H1 (cell line): ENCODE measurements around the gene RPS19. TPM values are rescaled to one million over a fixed set of nuclear protein-coding genes. Genes with fewer than 3 reads are reported as not detected.

Source experiments
- CTCF ChIA-PET: fragments of 300-600 bp; sonication (Branson Sonifier 250); formaldehyde crosslinking; loops from one replicate; lab custom pipeline; 2021; ENCODE audit not compliant: partially characterized antibody; lab: Charles Lee
- POLR2A ChIA-PET: fragments of 300-600 bp; sonication (Branson Sonifier 250); formaldehyde crosslinking; loops from one replicate; lab custom pipeline; 2021; ENCODE audit warnings: inconsistent platforms; ENCODE audit not compliant: partially characterized antibody; lab: Charles Lee
- DNase-seq, 2 experiments: peaks; one replicate each; pipeline versions ENCODE4 v3.0.0 to v3.0.0-alpha.2; 2010 to 2022; ENCODE audit warnings: low spot score in 2 of 2, low read depth in 1 of 2, mixed read lengths in 1 of 2
- FAIRE-seq: peaks from 2 replicates; lab custom pipeline; 2011; peaks lifted over from hg19 to GRCh38; lab: Jason Lieb, UNC
- H2AFZ ChIP-seq: 2 replicates; pipeline ENCODE4 v1.8.1; 2012; ENCODE audit warnings: low read length, inconsistent platforms
- H2AK5ac ChIP-seq: 2 replicates; pipeline ENCODE4 v1.6.1; 2013; ENCODE audit warnings: low read depth, low read length
- H2BK120ac ChIP-seq: replicated peaks from 2 replicates; pipeline ENCODE3; 2013; ENCODE audit warnings: low read depth, low read length, inconsistent platforms
- H2BK12ac ChIP-seq: 2 replicates; pipeline ENCODE4 v1.6.1; 2013; ENCODE audit warnings: low read depth, low read length
- H2BK15ac ChIP-seq: 2 replicates; pipeline ENCODE4 v1.6.1; 2013; ENCODE audit warnings: low read length
- H2BK20ac ChIP-seq: 2 replicates; pipeline ENCODE4 v1.6.1; 2013; ENCODE audit warnings: low read length
- H2BK5ac ChIP-seq: 2 replicates; pipeline ENCODE4 v1.6.1; 2013; ENCODE audit warnings: low read depth, low read length
- H3K14ac ChIP-seq: 2 replicates; pipeline ENCODE4 v1.6.1; 2013; ENCODE audit warnings: inconsistent platforms; ENCODE audit not compliant: insufficient read length
- H3K18ac ChIP-seq: 2 replicates; pipeline ENCODE4 v1.6.1; 2013; ENCODE audit warnings: low read length; ENCODE audit errors: extremely low read depth
- H3K23ac ChIP-seq: 2 replicates; pipeline ENCODE4 v1.6.1; 2013; ENCODE audit warnings: inconsistent platforms; ENCODE audit not compliant: insufficient read length
- H3K23me2 ChIP-seq: 2 replicates; pipeline ENCODE4 v1.6.1; 2013; ENCODE audit warnings: low read depth, low read length
- H3K27ac ChIP-seq: 2 replicates; pipeline ENCODE4 v1.6.1; 2011; ENCODE audit warnings: low read depth, low read length, inconsistent platforms
- H3K27me3 ChIP-seq, 4 experiments: replicated peaks in 1 of 4; 1 replicate in 1 of 4; 2 replicates in 3 of 4; pipeline versions ENCODE4 v1.6.1 to v1.8.1; 2011 to 2013; ENCODE audit warnings: low read length in 3 of 4, mild to moderate bottlenecking in 3 of 4, inconsistent platforms in 2 of 4, mixed read lengths in 2 of 4, moderate library complexity in 1 of 4; ENCODE audit not compliant: control insufficient read depth in 3 of 4, insufficient read depth in 3 of 4; ENCODE audit errors: extremely low read depth in 1 of 4
- H3K36me3 ChIP-seq, 4 experiments: 2 replicates each; pipeline versions ENCODE4 v1.6.1 to v1.8.1; 2011 to 2013; ENCODE audit warnings: mild to moderate bottlenecking in 4 of 4, low read length in 3 of 4, moderate library complexity in 2 of 4, control low read depth in 1 of 4, inconsistent platforms in 1 of 4; ENCODE audit not compliant: insufficient read depth in 4 of 4, control insufficient read depth in 2 of 4
- H3K4ac ChIP-seq: replicated peaks from 2 replicates; pipeline ENCODE3; 2013; ENCODE audit warnings: low read length, low read depth, mixed read lengths, inconsistent platforms; ENCODE audit not compliant: insufficient read length
- H3K4me1 ChIP-seq, 4 experiments: replicated peaks in 1 of 4; 1 replicate in 1 of 4; 2 replicates in 3 of 4; pipeline versions ENCODE4 v1.6.1 to v1.8.1; 2011 to 2013; ENCODE audit warnings: low read length in 3 of 4, inconsistent platforms in 2 of 4, mixed read lengths in 1 of 4; ENCODE audit not compliant: insufficient read depth in 4 of 4, control insufficient read depth in 3 of 4
- H3K4me2 ChIP-seq, 2 experiments: 2 replicates each; pipeline versions ENCODE4 v1.6.1 to v1.8.1; 2011 to 2013; ENCODE audit warnings: low read depth in 2 of 2, low read length in 2 of 2, control low read depth in 1 of 2, inconsistent platforms in 1 of 2, mild to moderate bottlenecking in 1 of 2; ENCODE audit not compliant: insufficient read depth in 1 of 2
- H3K4me3 ChIP-seq, 4 experiments: fragments of 200-600, 300-600 bp in 1 of 4; sonication (generic), shearing (Covaris generic), sonication (Bioruptor Twin) in 1 of 4; 2 replicates each; pipeline versions ENCODE4 v1.5.1 to v1.8.1; 2011 to 2016; ENCODE audit warnings: low read length in 4 of 4, low read depth in 3 of 4, control low read depth in 2 of 4, inconsistent platforms in 2 of 4, mild to moderate bottlenecking in 2 of 4, mixed read lengths in 1 of 4, moderate library complexity in 1 of 4; ENCODE audit not compliant: insufficient read depth in 2 of 4; ENCODE audit errors: extremely low read depth in 1 of 4
- H3K56ac ChIP-seq: replicated peaks from 2 replicates; pipeline ENCODE3; 2013; ENCODE audit warnings: low read depth, mild to moderate bottlenecking, mixed read lengths, low read length, inconsistent platforms; ENCODE audit not compliant: insufficient read length
- H3K79me1 ChIP-seq: 2 replicates; pipeline ENCODE4 v1.6.1; 2013; ENCODE audit warnings: low read depth, low read length, control low read depth
- H3K79me2 ChIP-seq, 2 experiments: 2 replicates each; pipeline versions ENCODE4 v1.6.1 to v1.8.1; 2012 to 2013; ENCODE audit warnings: low read length in 2 of 2, mild to moderate bottlenecking in 2 of 2, inconsistent platforms in 1 of 2; ENCODE audit not compliant: insufficient read depth in 2 of 2, control insufficient read depth in 1 of 2
- H3K9ac ChIP-seq, 4 experiments: replicated peaks in 1 of 4; 1 replicate in 1 of 4; 2 replicates in 3 of 4; pipeline versions ENCODE4 v1.6.1 to v1.8.1; 2011 to 2013; ENCODE audit warnings: low read depth in 3 of 4, low read length in 3 of 4, control low read depth in 2 of 4, mild to moderate bottlenecking in 2 of 4, moderate library complexity in 2 of 4, inconsistent platforms in 1 of 4; ENCODE audit errors: extremely low read depth in 1 of 4
- H3K9me3 ChIP-seq, 2 experiments: 2 replicates each; pipeline versions ENCODE4 v1.6.1 to v1.8.1; 2012 to 2013; ENCODE audit warnings: mild to moderate bottlenecking in 2 of 2, moderate library complexity in 2 of 2, control low read depth in 1 of 2, inconsistent platforms in 1 of 2, low read depth in 1 of 2, low read length in 1 of 2, mixed read lengths in 1 of 2; ENCODE audit not compliant: insufficient read depth in 2 of 2
- H4K20me1 ChIP-seq, 2 experiments: replicated peaks in 1 of 2; 2 replicates each; pipeline versions ENCODE3 to v1.8.1; 2011 to 2013; ENCODE audit warnings: inconsistent platforms in 2 of 2, low read length in 2 of 2, mild to moderate bottlenecking in 1 of 2; ENCODE audit not compliant: insufficient read depth in 2 of 2, control insufficient read depth in 1 of 2
- H4K5ac ChIP-seq: 2 replicates; pipeline ENCODE4 v1.6.1; 2013; ENCODE audit warnings: low read length, low read depth, mixed read lengths, inconsistent platforms; ENCODE audit not compliant: insufficient read length
- H4K8ac ChIP-seq: 2 replicates; pipeline ENCODE4 v1.8.0; 2013; ENCODE audit warnings: mild to moderate bottlenecking, moderate library complexity, low read length, inconsistent platforms; ENCODE audit not compliant: insufficient read depth; ENCODE audit errors: extremely low read depth
- H4K91ac ChIP-seq: replicated peaks from 2 replicates; pipeline ENCODE3; 2013; ENCODE audit warnings: low read length, mixed read lengths, inconsistent platforms; ENCODE audit not compliant: insufficient read length
- NANOG ChIP-seq: IDR thresholded peaks from 2 replicates; pipeline ENCODE4 v1.6.1; 2011; ENCODE audit warnings: low read length, low read depth, mild to moderate bottlenecking, inconsistent platforms; ENCODE audit not compliant: insufficient read depth, poor library complexity, severe bottlenecking
- RAD21 ChIP-seq, 2 experiments: IDR thresholded peaks in 1 of 2; conservative IDR thresholded peaks in 1 of 2; 2 replicates each; pipeline ENCODE4 v1.6.1; 2011; ENCODE audit warnings: low read depth in 2 of 2, low read length in 2 of 2, improper control_type of control experiment in 1 of 2, inconsistent platforms in 1 of 2, mild to moderate bottlenecking in 1 of 2, moderate library complexity in 1 of 2
- WGBS, 2 experiments: shearing (Covaris generic) in 1 of 2; methylation state at CpG; one replicate each; pipeline versions ENCODE4 v1.1.6 to v1.1.7; 2013 to 2015; ENCODE audit warnings: low lambda C conversion rate in 2 of 2, mixed read lengths in 2 of 2, inconsistent platforms in 1 of 2, low coverage in 1 of 2, missing lambda C conversion rate in 1 of 2; ENCODE audit not compliant: insufficient replicate concordance in 2 of 2, insufficient coverage in 1 of 2, insufficient read length in 1 of 2; ENCODE audit errors: extremely low coverage in 1 of 2, missing lambda C conversion rate in 1 of 2; 5-methylcytosine and 5-hydroxymethylcytosine counted together
- polyA plus RNA-seq, 7 experiments: library from polyadenylated mRNA; depleted of rRNA in 3 of 7; stranded (reverse) in 5 of 7; unstranded in 2 of 7; fragments of >200 nt in 5 of 7; fragments of 200-250 nt in 2 of 7; gene quantifications; 1 replicate in 5 of 7; 2 replicates in 1 of 7; 4 replicates in 1 of 7; pipeline versions ENCODE4 v1.2.1 to v1.2.3, GENCODE V29; 2011 to 2013; ENCODE audit warnings: missing spikeins in 2 of 7, mixed read lengths in 2 of 7
- total RNA-seq: library from RNA; stranded (reverse); fragmentation: NEBNext Ultra II Directional; extraction: Animal tissue kit (Norgen Biotek cat#: 25700); gene quantifications from 2 replicates; pipeline ENCODE4 v1.2.1, GENCODE V29; 2021
- TF ChIP-seq, protein P1 (sequence below), 3 experiments: IDR thresholded peaks; 1 replicate in 2 of 3; 2 replicates in 1 of 3; pipeline versions ENCODE4 v1.5.1 to v1.6.1; 2011; ENCODE audit warnings: low read length in 3 of 3, mild to moderate bottlenecking in 3 of 3, inconsistent platforms in 2 of 3, low read depth in 1 of 3, moderate library complexity in 1 of 3; ENCODE audit not compliant: insufficient read depth in 1 of 3; ENCODE audit errors: control extremely low read depth in 1 of 3

Gene RPS19
- total and polyA plus RNA-seq, 2 of the 8 experiments (the other 6 are each of a cell fraction or from before 2014, with no cell fraction given): 2,817 to 5,751 TPM

DNA sequence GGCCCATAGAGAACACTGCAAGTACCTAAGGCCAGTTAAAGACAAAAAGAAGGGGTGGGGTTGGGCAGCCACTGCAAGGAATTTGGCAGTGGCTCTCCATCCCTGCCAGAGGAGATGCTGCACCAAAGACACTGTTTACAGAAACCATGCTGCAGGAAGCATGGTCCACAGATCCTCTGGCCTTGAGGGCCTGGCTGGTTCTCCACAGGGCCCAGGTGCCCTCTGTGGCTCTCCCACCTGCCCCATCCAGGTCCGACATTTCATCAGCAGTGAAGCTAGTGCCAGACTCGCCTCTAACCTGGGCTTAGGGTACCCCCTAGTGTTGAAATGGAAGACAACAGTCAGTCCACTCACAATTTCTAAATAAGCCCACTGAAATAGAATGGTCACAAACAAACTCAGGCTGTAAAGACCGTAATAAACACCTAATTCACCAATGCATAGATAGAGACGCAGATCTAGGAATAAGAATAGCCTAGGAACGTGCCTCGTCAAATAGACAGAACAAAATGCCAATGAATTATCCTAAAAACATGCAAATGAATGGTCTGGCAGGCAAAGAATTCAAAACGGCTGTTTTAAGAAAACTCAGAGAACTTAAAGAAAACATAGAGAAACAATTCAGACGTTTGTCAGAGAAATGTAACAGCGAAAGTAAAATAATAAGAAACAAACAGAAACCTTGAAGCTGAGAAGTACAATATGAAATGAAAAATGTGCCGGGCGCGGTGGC is 38.9 kb upstream of the RPS19 start:
- peaks cover 13 to 18% of the 10 kb centered on the region in 2 experiments for H3K9me3 ChIP-seq
- FAIRE-seq (peak; percentile 45), DNase-seq (peak; percentile 27 to 50)
- no peak overlapping the region for H3K4me3 ChIP-seq
- H2AFZ ChIP-seq: no peak overlapping the region
- no peaks in the 10 kb centered on the region for H4K20me1 ChIP-seq
- no peak overlapping the region for H2BK20ac ChIP-seq
- H4K8ac ChIP-seq: no peak overlapping the region
- no peak overlapping the region for H4K5ac ChIP-seq
- no peak overlapping the region for H3K23ac ChIP-seq
- WGBS, 2 experiments: 67% methylated on average over 12 of the region's 12 CpGs; no CpG with 5 or more reads in 1 of the 2 experiments
- H3K27me3 ChIP-seq: no peaks in the 10 kb centered on the region
- H3K23me2 ChIP-seq: no peaks in the 10 kb centered on the region
- POLR2A ChIA-PET: no interaction called here
- no peak overlapping the region for H4K91ac ChIP-seq
- no peaks in the 10 kb centered on the region for H3K79me1 ChIP-seq
- H3K36me3 ChIP-seq: no peaks in the 10 kb centered on the region
- H2BK15ac ChIP-seq: no peak overlapping the region
- H3K4me2 ChIP-seq: no peak overlapping the region
- no peak overlapping the region for H3K56ac ChIP-seq
- no peak overlapping the region for H3K18ac ChIP-seq
- H2BK120ac ChIP-seq: no peak overlapping the region
- H2AK5ac ChIP-seq: no peak overlapping the region
- no peak for TF ChIP-seq NANOG
- TF ChIP-seq RAD21 (IDR thresholded peaks at IDR 0.05 in 1 of 2, conservative IDR thresholded peaks at IDR 0.05 in 1 of 2; ENCODE audit: low read depth in 2 of 2, low read length in 2 of 2): peak; percentile 75 to 81
- TF ChIP-seq, protein P1, sequence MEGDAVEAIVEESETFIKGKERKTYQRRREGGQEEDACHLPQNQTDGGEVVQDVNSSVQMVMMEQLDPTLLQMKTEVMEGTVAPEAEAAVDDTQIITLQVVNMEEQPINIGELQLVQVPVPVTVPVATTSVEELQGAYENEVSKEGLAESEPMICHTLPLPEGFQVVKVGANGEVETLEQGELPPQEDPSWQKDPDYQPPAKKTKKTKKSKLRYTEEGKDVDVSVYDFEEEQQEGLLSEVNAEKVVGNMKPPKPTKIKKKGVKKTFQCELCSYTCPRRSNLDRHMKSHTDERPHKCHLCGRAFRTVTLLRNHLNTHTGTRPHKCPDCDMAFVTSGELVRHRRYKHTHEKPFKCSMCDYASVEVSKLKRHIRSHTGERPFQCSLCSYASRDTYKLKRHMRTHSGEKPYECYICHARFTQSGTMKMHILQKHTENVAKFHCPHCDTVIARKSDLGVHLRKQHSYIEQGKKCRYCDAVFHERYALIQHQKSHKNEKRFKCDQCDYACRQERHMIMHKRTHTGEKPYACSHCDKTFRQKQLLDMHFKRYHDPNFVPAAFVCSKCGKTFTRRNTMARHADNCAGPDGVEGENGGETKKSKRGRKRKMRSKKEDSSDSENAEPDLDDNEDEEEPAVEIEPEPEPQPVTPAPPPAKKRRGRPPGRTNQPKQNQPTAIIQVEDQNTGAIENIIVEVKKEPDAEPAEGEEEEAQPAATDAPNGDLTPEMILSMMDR (IDR thresholded peaks at IDR 0.05; ENCODE audit: control extremely low read depth in 1 of 3, insufficient read depth in 1 of 3, low read depth in 1 of 3, low read length in 3 of 3): peak in 2 of 3 experiments; percentile 57 to 73; a peak in 3 of 4 replicates
- no peaks in the 10 kb centered on the region for H3K79me2 ChIP-seq
- H3K27ac ChIP-seq: no peak overlapping the region
- no peak overlapping the region for H3K9ac ChIP-seq
- no peaks in the 10 kb centered on the region for H3K4me1 ChIP-seq
- H2BK5ac ChIP-seq: no peak overlapping the region
- H2BK12ac ChIP-seq: no peak overlapping the region
- no peak overlapping the region for H3K4ac ChIP-seq
- CTCF ChIA-PET: interaction anchor here (0.7 to 1.8 kb wide), 2 partner anchors 29 to 179 kb away, joined by 3 to 12 read pairs; no protein-coding TSS in a partner anchor
- H3K14ac ChIP-seq: no peak overlapping the region
